HEK293T (cell line): ENCODE data around the gene CADPS2.

Experiments used
- ARNT ChIP-seq: fragments of 450-650 bp; IDR thresholded peaks from 2 replicates; pipeline ENCODE4 v1.6.1; 2017; ENCODE audit warnings: mild to moderate bottlenecking
- CTBP1 ChIP-seq: fragments of 450-650 bp; IDR thresholded peaks from 2 replicates; pipeline ENCODE4 v1.6.1; 2016; ENCODE audit warnings: borderline replicate concordance
- FOXA1 ChIP-seq: fragments of 450-650 bp; IDR thresholded peaks from 2 replicates; pipeline ENCODE4 v1.6.1; 2016; ENCODE audit warnings: mild to moderate bottlenecking
- FOXM1 ChIP-seq: fragments of 450-650 bp; IDR thresholded peaks from 2 replicates; pipeline ENCODE4 v1.6.1; 2017; ENCODE audit warnings: mild to moderate bottlenecking, borderline replicate concordance
- L3MBTL2 ChIP-seq: fragments of 450-650 bp; conservative IDR thresholded peaks from 2 replicates; pipeline ENCODE4 v1.6.1; 2016; ENCODE audit warnings: mild to moderate bottlenecking
- NFRKB ChIP-seq: fragments of 450-650 bp; IDR thresholded peaks from 2 replicates; pipeline ENCODE4 v1.6.1; 2016; ENCODE audit warnings: mild to moderate bottlenecking, moderate library complexity
- PKNOX1 ChIP-seq: fragments of 450-650 bp; IDR thresholded peaks from 2 replicates; pipeline ENCODE4 v1.6.1; 2016
- SP1 ChIP-seq: fragments of 450-650 bp; IDR thresholded peaks from 2 replicates; pipeline ENCODE4 v1.6.1; 2017
- TARDBP ChIP-seq: fragments of 450-650 bp; IDR thresholded peaks from 2 replicates; pipeline ENCODE4 v1.6.1; 2016

- TF ChIP-seq SP1, result no peak
- no peak for TF ChIP-seq FOXA1
- TF ChIP-seq NFRKB, result no peak
- no peak for TF ChIP-seq L3MBTL2
- TF ChIP-seq TARDBP, result no peak
- TF ChIP-seq ARNT, result no peak
- TF ChIP-seq FOXM1, result no peak
- TF ChIP-seq CTBP1, result no peak
- no peak for TF ChIP-seq PKNOX1
Measured at GRCh38 chr7:122467661-122468449, 418.4 kb downstream of the CADPS2 start.
